T-helper 1 cell (primary cell): ENCODE measurements around the gene SH2D4B.

ENCODE experiments used
- DNase-seq, 5 donors: peaks; one replicate each; pipeline ENCODE4 v3.0.0-alpha.2; 2012 to 2020

SH2D4B gene

DNA sequence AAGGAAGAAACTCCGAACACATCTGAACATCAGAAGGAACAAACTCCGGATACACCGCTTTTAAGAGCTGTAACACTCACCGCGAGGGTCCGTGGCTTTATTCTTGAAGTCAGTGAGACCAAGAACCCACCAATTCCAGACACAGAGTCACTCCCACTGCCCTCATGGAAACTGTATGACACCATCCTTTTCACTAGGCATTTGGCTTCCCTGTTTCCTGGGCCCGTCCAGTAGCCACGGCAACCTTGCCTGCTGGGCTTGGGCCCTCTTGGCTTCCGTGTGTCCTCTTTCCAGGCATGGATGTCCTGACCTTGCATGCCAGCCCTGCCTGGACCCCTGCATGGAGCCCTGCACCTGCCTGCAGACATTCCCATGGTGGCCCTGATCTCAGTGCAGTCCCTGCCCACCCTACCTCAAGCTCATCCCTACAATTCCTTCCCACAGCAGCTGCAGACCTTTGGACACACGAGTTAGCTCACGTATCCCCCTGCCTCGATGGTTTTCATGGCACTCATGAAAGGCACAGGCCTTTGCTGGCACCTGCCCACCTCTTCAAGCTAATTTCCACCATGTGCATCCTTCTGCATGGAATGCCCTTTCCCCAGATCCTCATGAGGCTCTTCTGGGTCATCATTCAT, 6.7 kb downstream of the SH2D4B start:
- no peak for DNase-seq

DNA sequence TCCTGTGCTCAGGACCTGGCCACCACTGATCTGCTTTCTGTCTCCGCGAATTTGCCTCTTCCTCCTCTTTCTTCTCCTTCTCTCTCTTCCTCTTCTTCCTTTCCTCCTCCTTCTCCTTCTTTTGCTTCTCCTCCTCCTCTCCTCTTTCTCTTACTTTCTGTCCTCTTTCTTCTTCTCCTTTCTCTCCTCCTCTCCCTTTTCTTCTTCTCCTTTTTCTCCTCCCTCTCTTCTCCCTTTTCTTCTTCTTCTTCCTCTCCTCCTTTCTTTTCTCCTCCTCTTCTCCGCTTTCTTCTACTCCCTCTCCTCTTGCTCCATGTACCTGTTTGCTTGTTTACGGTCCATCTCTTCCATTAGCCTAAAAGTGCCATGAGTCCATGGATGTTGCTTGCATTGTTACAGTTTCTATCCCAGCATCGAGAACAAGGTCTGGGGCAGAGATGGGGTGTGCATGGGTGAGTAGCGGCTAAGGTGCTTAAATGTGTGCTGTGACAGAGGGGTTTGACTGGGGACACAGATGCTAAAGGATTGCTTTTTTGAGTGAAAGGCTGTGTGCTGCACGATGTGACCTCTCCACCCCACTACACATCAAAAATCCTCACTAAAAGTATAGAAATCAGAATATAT, 7.7 kb downstream of the SH2D4B start:
- no peak for DNase-seq

DNA sequence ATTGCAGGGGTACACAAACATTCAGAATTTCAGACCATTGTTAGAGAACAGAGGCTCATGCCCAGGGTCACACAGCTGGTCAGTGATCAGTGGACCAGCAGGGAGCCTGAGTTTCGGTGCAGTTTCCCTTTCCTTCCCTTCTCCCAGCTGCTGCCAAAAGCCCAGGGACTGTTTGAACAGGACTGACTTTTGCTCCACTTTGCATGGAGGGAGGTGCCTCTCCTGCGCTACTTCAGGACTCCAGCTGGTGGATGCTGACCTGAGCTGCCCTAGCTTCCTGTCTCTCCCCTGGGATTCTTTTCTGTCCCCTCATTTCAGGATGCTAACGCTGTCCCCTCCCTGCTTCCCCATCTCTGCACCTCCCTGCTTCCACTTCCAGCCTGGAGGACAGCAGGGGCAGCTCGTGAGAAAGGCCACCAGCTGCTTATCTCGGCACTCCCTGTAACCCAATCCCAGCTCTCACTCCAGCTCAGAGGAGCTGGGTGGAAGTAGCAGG, 14.5 kb downstream of the SH2D4B start:
- DNase-seq, result no peak

DNA sequence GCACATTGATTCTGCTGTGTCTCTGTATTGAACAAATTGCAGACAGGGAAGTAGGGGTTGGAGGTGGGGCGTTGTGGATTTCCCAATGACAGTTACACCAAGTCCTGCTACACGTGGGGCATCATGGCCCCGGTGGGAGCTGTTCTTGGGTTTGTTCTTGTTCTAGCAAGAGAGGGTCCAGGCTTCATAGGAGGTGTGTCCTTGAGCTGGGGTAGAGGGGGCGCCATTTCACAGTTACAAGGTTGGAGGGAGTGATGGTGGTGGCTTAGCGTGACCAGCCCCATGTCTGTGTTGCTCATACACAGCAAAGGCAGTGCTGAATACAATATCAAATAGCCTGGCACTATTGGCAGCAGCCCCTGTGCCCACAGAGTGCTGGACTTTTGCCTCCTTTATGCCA, 15.7 kb downstream of the SH2D4B start:
- DNase-seq, result no peak

DNA sequence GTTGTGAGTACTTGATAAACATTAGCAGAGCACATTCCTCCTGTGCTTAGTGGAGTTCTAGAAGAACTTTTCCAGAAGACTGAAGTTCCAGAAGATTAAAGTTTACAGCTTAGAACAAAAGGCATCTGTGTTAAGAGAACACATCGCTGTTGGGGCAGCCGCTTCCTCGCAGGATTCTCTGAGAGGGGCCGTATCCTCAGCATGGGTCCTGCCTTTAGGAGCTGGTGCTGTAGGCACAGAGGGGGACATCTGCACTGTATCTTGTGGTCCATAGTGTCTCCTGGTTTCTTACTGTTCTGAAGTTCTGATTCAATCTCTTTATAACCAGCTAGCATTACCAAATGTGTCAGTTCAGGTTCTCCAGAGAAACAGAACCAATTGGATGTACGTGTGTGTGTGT, 16.3 kb downstream of the SH2D4B start:
- DNase-seq, result no peak

DNA sequence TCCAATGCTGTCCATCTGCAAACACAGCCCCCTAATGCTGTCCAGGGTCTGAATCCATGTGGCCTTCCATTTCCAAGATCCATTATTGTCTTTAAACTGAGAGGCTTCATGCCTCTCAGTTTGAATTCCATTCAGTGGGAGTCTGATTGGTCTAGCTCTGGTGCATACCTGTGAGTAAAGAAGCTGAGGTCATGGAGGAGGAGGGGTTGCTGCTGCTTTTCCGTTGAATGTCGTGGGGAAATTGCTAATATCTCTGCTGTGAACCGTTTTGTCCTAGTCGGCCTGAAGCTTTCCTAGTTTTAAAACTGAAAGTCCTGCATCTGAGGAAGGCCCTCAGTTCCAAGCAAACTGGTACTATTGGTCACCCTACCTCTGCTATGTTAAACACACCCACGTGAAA, 17.7 kb downstream of the SH2D4B start:
- DNase-seq, result no peak

DNA sequence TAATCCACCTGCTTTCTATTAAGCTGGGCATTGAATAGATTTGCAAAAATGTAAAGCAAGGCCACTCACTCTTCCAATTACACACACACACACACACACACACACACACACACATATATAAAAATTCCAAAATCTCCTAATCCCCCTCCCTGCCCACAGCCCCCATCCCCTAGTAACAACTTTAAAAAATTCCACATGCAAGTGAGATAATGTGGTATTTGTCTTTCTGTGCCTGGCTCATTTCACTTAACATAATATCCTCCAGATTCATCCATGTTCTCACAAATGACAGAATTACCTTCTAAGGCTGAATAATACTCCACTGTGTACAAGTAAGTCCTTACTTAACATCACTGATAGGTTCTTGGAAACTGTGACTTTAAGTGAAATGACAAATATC, 24.2 kb downstream of the SH2D4B start:
- DNase-seq, result no peak

DNA sequence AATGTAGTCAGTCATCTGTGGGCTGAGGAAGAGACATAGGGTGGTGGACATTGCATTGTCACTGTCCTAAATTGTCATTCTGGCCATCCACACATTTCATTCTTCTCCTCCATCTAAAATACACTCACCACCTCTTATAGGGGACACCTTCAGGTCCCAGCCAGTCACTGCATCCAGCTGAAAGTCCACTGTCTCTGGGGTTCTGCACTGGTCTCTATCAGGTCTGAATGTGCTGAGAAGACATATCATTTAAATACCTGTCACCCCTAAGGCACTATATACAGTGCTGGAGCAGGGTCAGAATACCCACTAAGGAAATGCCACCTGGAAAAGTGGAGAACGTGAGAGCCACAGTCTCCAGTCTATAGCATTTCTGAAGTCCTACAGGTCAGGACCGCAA, 29.6 kb downstream of the SH2D4B start:
- no peak for DNase-seq

DNA sequence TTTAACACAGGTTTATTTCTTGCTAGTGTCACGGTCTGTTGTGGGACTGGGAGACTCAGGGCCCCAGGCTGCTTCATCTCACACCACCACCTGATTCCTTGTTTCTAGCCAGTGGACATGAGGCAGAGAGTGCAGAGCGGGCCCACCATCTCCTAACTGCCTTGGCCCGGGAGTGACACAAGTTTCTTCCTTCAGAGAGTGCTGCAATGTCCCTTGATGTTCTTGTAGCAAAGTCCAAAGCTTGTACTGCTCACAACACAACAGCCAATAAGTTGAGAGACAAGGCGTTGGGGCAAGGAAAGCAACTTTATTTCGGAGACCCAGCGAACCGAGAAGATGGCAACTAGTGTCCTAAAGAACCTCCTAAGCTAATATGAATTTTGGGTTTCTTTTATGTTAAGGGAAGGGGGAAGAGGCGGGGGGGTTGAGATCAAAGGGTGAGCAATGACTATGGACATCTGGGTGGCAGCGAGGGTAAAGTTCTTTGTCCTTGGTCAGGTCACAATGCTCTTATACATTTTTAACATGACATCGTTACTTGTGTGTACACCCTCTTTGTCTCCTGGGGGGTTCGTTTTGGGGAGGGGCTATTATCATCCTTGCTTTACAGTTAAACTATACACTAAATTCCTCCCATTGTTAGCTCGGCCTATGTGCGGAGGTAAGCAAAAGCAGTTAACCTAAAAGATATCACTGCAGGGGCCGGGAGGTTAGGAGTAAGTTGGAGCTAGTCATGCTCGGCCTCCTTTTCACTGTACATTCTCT, 31.6 kb downstream of the SH2D4B start:
- no peak for DNase-seq

DNA sequence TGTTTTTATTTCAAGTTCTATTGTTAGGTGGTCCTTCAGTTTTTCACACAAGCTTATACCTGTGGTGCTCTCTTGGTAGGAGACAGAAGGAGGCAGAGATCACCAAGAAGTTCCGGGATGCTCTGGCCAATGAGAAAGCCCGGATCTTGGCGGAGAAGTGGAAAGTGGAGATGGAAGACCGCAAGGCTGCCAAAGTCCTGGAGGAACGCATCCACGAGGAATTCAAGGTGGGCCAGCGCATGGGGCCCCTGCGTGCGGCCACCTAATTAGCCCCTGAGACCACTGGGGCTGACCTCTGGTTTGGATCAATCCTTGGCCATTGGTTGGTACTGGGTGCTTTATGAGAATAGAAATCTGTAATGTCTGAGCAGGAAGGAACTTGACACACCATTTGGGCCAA, 33.6 kb downstream of the SH2D4B start:
- DNase-seq, result no peak

DNA sequence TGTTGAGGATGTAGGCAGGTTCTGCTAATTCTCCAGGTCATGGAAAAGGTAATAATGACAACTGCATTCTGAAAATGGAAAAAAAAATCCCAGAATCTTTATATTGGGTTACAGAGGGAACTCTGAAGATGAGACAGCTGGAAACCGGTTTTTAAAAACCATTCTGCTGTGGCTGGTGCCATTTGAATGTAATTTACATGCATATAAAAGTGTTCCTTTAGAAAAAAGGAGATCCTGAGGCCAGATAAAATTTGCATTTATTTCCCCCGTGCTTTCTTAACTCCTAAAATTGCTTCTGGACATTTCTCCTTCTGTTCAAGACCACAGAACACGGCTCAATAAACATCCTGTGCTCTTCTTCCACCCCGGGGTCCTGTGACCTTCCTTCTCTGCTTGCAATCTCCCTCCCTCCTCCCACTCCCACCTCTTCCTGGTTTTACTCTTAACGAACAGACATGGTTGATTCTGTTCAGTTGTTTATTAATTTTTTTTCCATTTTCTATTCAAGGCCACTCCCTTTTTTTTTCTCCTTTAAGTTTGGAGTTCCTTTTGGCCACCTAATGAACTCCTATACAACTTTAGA, 41.6 kb downstream of the SH2D4B start:
- DNase-seq, result no peak

DNA sequence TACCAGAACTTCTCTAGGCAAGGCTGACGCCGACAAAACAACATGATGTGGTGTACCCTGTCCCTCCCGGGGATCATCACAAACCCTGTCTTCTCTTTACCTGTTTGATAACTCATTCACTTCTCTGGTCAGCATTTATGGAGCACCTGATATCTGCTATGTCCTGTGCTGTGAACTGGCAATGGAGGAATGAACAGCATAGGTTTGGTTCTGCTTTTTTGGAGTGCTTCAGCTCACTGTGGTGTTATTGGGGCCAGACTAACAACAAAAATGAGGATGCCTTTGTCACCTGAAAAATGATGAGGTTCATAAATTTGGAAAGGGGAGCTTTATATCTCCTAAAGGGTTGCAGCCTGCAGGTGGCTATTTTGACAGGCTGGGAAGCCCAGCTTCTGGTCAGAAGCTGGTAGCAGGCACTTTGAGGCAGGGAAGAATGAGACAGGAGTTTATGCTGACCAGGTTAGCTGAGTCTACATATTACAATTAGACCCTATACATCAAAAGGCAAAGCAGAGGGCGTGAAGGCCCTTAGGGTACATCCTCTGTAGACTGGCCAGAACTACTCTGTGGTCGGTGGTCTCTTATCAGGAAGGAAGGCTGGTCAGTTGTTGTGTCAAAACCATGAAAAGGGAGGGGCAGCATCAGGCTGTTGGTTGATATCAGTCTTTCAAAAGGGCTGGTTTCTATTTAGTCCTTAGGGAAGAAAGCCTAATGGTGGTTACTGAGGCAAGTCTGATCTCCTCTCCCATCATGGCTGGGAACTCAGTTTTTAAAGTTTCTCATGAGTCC, 42.3 kb downstream of the SH2D4B start:
- no peak for DNase-seq

DNA sequence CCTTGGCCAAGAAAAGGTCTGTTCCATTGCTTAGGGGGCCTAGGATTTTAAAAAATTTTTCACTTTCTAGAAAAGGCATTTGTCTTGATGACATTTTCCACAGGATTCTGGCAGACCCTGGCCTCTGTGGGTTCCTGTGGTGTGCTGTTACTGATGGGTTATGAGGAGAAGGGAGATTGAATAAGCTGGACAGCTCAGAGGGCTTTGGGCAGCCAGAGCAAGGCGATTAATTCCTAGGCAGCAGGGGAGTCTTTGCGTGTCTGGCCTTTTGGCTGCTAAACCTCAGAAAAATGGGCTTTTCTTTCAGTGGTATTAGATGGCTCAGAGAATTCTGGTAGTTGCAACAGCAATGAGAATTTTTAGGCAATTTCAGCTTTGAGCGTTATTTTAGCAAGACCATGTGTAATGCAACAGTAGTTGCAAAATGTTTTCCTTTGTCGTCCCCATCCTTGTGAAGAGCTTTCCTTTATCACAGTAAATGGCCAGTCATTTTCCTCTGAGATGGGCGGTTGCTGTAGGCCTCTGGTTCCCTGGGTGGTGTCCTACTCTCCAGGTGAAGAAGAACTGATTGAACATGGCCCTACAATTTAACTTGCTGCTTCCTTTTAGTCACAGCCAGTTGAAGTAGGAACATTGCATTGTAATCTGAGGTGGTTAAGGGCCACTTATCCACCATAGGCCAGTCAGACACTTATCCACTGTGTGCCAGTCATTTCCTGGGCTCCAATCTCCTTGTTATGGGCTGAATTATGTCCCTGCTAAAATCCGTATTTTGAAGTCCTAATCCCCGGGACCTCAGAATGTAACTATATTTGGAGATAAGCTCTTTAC, 43.2 kb downstream of the SH2D4B start:
- no peak for DNase-seq

DNA sequence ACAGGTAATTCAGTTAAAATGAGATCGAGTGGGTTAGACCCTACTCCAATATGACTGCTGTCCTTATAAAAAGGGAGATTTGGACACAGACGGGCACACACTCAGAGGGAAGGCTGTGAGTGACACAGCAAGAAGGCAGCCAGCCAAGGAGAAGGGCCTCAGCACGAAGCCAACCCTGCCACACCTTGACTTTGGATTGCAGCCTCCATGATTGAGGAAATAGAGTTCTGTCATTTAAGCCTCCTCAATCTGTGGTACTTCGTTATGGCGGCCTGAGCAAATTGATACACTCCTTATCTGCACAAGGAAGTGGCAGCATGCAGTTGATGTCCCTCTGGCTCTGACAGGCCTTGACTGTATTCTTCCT, 43.8 kb downstream of the SH2D4B start:
- DNase-seq, result no peak

DNA sequence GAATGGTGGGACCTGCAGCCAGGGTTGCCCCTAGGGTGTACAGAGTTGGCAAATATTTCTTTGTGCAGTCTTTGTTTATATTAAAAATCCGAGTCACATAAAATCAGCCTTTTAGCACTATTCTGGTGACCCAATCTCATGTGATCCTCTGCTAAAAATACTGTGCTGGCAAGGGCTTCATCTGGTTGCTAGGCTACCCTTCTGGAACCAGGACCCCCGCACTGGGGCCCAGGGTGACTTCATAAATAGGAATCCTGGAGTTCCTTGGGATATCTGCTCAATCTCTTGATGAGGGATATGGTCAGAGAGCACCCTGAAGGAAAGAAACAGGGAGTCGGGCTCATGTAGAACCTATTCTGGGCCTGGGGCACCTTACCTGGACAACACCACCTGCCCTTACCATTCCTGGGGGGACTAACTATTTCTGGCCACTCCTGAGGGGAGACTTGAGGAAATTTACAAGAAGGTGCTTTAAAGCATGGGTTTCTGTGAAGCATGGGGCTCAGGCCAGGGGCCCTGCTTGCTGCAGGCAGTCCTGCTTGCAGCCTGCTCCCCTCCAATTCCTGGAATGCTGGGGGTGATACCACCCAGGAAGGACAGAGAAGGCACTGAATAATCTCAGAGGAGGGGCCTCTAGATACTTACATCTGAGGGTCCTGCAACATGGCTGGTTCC, 44.7 kb downstream of the SH2D4B start:
- DNase-seq, result no peak

DNA sequence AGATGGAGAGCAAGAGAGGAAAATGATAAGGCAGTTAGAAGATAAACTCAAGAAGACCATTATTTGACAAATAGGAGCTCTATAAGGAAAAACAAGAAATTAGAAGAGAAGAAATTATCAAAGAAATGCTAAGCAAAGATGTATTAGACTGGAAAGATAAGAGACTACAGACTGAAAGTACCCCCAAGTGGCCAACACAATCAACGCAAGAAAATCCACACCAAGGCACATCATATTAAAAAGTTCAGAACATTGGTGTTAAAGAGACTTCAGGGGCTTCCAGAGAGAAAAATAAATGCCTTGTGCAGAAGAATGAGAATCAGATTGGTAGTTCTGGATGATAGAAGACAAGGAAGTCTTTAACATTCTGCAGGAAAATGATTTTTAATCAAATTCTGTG, 46.0 kb downstream of the SH2D4B start:
- DNase-seq, result no peak

DNA sequence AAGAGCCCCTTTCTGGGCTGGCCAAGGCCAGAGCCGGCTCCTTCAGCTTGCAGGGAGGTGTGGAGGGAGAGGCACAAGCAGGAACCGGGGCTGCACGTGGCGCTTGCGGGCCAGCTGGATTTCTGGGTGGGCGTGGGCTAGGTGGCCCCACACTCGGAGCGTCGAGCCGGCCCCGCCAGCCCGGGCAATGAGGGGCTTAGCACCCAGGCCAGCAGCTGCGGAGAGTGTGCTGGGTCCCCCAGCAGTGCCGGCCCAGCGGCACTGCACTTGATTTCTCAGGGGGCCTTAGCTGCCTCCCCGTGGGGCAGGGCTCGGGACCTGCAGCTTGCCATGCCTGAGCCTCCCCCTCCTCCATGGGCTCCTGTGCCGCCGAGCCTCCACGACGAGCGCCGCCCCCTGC, 48.1 kb downstream of the SH2D4B start:
- DNase-seq, result no peak

DNA sequence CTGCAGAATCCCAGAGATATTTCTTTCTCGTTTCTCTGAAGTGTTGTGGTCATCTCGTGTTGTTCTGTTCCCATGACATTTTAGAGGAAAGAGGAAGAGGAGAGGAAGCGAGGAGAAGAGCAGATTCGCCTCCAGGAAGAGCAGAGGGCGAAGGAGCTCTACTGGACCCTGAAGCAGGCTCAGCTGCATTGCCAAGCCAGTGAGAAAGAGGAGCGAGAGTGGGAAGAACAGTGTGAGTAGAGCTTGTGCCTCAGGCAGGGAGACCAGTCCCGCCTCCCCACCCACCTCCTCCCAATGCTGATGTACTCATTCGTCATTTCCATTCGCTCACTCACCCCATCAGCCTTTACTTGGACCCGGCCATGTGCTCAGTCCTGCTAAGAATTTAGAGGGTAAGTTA, 50.8 kb downstream of the SH2D4B start:
- DNase-seq, result no peak

DNA sequence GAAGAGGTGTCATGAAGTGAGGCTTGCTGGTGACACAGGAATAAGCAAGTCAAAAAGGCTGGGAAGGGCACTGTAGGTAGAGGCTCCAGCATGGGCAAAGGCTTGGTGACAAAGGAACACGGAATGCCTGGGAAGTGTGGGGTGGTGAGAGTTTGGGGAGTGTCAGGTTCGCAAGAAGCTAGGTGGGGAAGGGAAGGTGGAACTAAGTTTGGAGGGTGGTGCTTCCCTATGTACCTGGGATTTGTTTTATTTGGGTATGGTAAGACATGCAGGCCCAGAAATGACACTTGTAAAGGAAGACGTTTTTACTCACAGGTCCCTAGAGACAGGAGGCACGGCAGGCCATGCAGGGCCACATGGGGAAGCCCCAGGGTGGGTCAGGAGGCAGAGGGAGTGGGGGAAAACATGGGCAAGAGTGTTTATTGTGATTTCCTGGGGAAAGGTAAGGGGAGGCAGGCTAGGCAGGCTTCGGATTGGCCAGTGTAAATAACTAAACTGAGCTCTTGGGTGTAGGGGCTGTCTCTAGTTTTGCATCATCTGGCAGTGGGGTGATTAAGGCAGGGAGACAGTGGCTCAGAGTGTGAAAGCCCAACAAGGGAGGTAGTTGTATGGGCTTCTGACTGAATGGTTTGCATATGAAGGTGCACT, 52.1 kb downstream of the SH2D4B start:
- no peak for DNase-seq

DNA sequence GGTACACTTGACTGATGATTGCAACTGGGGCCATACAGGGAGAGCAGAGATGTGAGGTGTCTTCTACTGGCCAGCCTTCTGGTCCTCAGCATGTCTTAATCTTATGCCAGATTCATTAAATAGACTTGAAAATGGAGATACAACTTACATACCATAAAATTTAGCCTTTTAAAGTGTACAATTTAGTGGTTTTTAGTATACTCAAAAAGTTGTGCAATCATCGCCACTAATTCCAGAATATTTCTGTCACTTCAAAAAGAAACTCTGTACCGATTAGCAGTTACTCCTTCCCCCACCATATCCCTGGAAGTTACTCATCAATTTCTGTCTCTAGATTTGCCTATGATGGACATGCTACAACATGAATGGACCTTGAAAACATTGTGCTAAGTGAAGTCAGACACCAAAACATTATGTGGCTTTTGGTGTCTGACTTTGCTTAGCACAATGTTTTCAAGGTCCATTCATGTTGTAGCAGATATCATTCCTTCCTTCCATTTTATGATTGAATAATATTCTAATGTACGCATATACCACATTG, 53.0 kb downstream of the SH2D4B start:
- no peak for DNase-seq
